ENCODE data around the gene GPR55.

DNA sequence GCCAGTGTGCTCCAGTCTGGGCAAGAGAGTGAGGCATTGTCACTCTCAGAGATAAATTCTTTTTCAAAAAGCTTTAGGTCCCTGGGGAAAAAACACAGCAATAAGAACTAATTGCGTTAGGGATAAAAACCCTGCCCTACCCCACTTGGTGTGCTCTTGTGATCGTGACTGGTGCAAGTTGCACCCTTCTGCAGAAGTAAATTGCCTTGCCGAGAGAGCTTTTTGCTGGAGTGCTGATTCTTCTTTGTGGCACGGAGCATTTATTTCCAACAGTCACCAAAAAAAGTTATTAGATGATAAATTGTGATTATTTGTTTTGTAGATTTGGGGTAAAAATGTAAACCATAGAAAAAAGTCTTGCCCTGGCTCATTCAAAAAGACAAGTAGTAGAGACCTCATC is 12.3 kb upstream of the GPR55 start:
- TF ChIP-seq, protein P1, sequence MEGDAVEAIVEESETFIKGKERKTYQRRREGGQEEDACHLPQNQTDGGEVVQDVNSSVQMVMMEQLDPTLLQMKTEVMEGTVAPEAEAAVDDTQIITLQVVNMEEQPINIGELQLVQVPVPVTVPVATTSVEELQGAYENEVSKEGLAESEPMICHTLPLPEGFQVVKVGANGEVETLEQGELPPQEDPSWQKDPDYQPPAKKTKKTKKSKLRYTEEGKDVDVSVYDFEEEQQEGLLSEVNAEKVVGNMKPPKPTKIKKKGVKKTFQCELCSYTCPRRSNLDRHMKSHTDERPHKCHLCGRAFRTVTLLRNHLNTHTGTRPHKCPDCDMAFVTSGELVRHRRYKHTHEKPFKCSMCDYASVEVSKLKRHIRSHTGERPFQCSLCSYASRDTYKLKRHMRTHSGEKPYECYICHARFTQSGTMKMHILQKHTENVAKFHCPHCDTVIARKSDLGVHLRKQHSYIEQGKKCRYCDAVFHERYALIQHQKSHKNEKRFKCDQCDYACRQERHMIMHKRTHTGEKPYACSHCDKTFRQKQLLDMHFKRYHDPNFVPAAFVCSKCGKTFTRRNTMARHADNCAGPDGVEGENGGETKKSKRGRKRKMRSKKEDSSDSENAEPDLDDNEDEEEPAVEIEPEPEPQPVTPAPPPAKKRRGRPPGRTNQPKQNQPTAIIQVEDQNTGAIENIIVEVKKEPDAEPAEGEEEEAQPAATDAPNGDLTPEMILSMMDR (conservative IDR thresholded peaks at IDR 0.05; ENCODE audit: low read depth, low read length), result no peak
- no peak for TF ChIP-seq POLR2A (IDR thresholded peaks at IDR 0.05; ENCODE audit: low read depth, low read length)
- TF ChIP-seq, protein P2, sequence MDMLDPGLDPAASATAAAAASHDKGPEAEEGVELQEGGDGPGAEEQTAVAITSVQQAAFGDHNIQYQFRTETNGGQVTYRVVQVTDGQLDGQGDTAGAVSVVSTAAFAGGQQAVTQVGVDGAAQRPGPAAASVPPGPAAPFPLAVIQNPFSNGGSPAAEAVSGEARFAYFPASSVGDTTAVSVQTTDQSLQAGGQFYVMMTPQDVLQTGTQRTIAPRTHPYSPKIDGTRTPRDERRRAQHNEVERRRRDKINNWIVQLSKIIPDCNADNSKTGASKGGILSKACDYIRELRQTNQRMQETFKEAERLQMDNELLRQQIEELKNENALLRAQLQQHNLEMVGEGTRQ (IDR thresholded peaks at IDR 0.05; ENCODE audit: low read depth, low read length), result no peak
- TF ChIP-seq CEBPB (IDR thresholded peaks at IDR 0.05; ENCODE audit: low read depth, low read length), result no peak
- no peak for TF ChIP-seq RAD21 (IDR thresholded peaks at IDR 0.05; ENCODE audit: low read length)
- TF ChIP-seq, protein P3, sequence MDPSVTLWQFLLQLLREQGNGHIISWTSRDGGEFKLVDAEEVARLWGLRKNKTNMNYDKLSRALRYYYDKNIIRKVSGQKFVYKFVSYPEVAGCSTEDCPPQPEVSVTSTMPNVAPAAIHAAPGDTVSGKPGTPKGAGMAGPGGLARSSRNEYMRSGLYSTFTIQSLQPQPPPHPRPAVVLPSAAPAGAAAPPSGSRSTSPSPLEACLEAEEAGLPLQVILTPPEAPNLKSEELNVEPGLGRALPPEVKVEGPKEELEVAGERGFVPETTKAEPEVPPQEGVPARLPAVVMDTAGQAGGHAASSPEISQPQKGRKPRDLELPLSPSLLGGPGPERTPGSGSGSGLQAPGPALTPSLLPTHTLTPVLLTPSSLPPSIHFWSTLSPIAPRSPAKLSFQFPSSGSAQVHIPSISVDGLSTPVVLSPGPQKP (IDR thresholded peaks at IDR 0.05; ENCODE audit: borderline replicate concordance, low read depth, low read length), result no peak
- no peak for TF ChIP-seq MAZ (IDR thresholded peaks at IDR 0.05; ENCODE audit: borderline replicate concordance, low read depth, low read length)
- no peak for TF ChIP-seq BHLHE40 (IDR thresholded peaks at IDR 0.05; ENCODE audit: low read depth, low read length)
- TF ChIP-seq MXI1 (IDR thresholded peaks at IDR 0.05; ENCODE audit: borderline replicate concordance, low read depth, low read length), result no peak
- TF ChIP-seq RFX5 (IDR thresholded peaks at IDR 0.05; ENCODE audit: low read depth, low read length), result no peak
- TF ChIP-seq RCOR1 (IDR thresholded peaks at IDR 0.05; ENCODE audit: insufficient replicate concordance, low read length), result no peak

Data from IMR-90 (cell line).